ENCODE results near the gene OBP2B. TPM values are rescaled to one million over a fixed set of nuclear protein-coding genes. Genes with fewer than 3 reads are reported as not detected.

OBP2B gene
- total RNA-seq = not detected in 2 replicates

GRCh38 chr9:133208880-133209300 lies at the start of gene OBP2B:
Gene OBP2B (minus strand): TSS chr9:133209250. CDS start chr9:133209199, 51 bp downstream.

GRCh38 chr9:133163504-133164172 lies 45.4 kb downstream of the OBP2B start, which contains the start of gene GBGT1:
Gene GBGT1 (minus strand): TSS chr9:133163914. CDS start chr9:133162412, 1,502 bp downstream.

Other genes starting within 250 kb of the OBP2B start
- not detected in 2 replicates for gene GFI1B, start 230.6 kb downstream of the OBP2B start, total RNA-seq
- gene GTF3C5, start 178.3 kb downstream of the OBP2B start, total RNA-seq = 24.9 and 33.7 TPM in 2 replicates
- gene CEL, start 147.3 kb downstream of the OBP2B start, total RNA-seq = 0.48 and 0.64 TPM in 2 replicates
- gene RALGDS, start 88.0 kb downstream of the OBP2B start, total RNA-seq = 31.3 and 35.0 TPM in 2 replicates
- 1.3 and 1.7 TPM in 2 replicates for gene GBGT1, start 45.3 kb downstream of the OBP2B start, total RNA-seq
- under 0.01 and 0.43 TPM in 2 replicates for gene ABO, start 66.0 kb upstream of the OBP2B start, total RNA-seq
- 11.9 and 16.1 TPM in 2 replicates for gene SURF6, start 126.9 kb upstream of the OBP2B start, total RNA-seq
- gene MED22, start 138.9 kb upstream of the OBP2B start, total RNA-seq = 17.6 and 20.2 TPM in 2 replicates
- 3,279 and 4,044 TPM in 2 replicates for gene RPL7A, start 139.0 kb upstream of the OBP2B start, total RNA-seq
- 16.6 and 30.9 TPM in 2 replicates for gene SURF1, start 147.2 kb upstream of the OBP2B start, total RNA-seq
- gene SURF2, start 147.3 kb upstream of the OBP2B start, total RNA-seq = 41.0 and 72.9 TPM in 2 replicates
- gene SURF4, start 166.8 kb upstream of the OBP2B start, total RNA-seq = 220 and 344 TPM in 2 replicates
- gene STKLD1, start 167.1 kb upstream of the OBP2B start, total RNA-seq = 0.48 TPM in 1 of 2 replicates, not detected in the other
- gene REXO4, start 208.8 kb upstream of the OBP2B start, total RNA-seq = 10.8 and 15.6 TPM in 2 replicates
- 0.21 and 1.4 TPM in 2 replicates for gene ADAMTS13, start 213.1 kb upstream of the OBP2B start, total RNA-seq